22Rv1 (cell line): ENCODE measurements around the gene TP53INP2.

Source experiments
- ZFX ChIP-seq: fragments of 450-650 bp; IDR thresholded peaks from 2 replicates; pipeline ENCODE4 v1.6.1; 2017; ENCODE audit warnings: antibody characterized with exemption, borderline replicate concordance
- TF ChIP-seq, protein P1 (sequence below): fragments of 450-650 bp; IDR thresholded peaks from 2 replicates; pipeline ENCODE4 v1.5.1; 2017; ENCODE audit warnings: mild to moderate bottlenecking

DNA sequence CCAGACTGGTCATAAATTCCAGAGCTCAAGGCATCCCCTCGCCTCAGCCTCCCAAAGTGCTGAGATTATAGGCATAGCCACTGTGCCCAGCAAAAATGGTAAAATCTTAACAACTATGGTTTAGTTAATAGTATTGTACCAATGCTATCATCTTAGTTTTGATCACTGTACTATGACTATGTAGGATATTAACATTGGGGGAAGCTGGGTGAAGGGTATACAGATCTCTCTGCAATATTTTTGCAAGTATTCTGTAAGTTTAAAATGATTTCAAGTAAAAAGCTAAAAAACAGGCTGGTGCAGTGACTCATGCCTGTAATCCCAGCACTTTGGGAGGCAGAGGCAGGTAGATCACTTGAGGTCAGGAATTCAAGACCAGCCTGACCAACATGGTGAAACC lies 35.0 kb upstream of the TP53INP2 start:
- TF ChIP-seq, protein P1, sequence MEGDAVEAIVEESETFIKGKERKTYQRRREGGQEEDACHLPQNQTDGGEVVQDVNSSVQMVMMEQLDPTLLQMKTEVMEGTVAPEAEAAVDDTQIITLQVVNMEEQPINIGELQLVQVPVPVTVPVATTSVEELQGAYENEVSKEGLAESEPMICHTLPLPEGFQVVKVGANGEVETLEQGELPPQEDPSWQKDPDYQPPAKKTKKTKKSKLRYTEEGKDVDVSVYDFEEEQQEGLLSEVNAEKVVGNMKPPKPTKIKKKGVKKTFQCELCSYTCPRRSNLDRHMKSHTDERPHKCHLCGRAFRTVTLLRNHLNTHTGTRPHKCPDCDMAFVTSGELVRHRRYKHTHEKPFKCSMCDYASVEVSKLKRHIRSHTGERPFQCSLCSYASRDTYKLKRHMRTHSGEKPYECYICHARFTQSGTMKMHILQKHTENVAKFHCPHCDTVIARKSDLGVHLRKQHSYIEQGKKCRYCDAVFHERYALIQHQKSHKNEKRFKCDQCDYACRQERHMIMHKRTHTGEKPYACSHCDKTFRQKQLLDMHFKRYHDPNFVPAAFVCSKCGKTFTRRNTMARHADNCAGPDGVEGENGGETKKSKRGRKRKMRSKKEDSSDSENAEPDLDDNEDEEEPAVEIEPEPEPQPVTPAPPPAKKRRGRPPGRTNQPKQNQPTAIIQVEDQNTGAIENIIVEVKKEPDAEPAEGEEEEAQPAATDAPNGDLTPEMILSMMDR: no peak
- TF ChIP-seq ZFX: no peak
